ENCODE results near the gene ABCD1. TPM values are rescaled to one million over a fixed set of nuclear protein-coding genes. Genes with fewer than 3 reads are reported as not detected.
"Not testable (repeated sequence)": the region's sequence is repeated elsewhere in the genome, so short reads cannot be mapped to it uniquely, and the experiment has no call there.

The ABCD1 gene
- total RNA-seq, 5 donors from 2014 or later (not counting 1 experiment from before 2014, with no cell fraction given), result 6.9 to 10.7 (median 7.9) TPM

GRCh38 chrX:153697924-153698865, 26.5 kb upstream of the ABCD1 start:
- peaks cover 10 to 29% of the 10 kb centered on the region in 2 donors for H3K36me3 ChIP-seq (ENCODE audit: control insufficient read depth in 2 of 2, extremely low read depth in 1 of 2, insufficient read depth in 1 of 2, low read length in 1 of 2)
- no peak for DNase-seq
- H3K27me3 ChIP-seq (replicated peaks in 1 of 2; ENCODE audit: control insufficient read depth in 2 of 2, extremely low read depth in 1 of 2, insufficient read depth in 2 of 2, low read length in 1 of 2), result no peaks in the 10 kb centered on the region
- H3K4me3 ChIP-seq (ENCODE audit: control insufficient read depth in 1 of 2, extremely low read depth in 1 of 2, low read length in 1 of 2), result no peak overlapping the region
- CTCF ChIA-PET, result no interaction called here
- Mint-ChIP-seq H3K4me3 (no peak overlapping the region), H3K27me3 (peaks cover 0 to 9% of the 10 kb centered on the region in 2 donors), H3K4me1 (peaks cover 0 to 7% (median 0%) of the 10 kb centered on the region in 3 donors), H3K36me3 (peaks cover 12% of the 10 kb centered on the region), H3K9me3 (no peaks in the 10 kb centered on the region), H3K27ac (no peak overlapping the region)
- no peak overlapping the region for H3K27ac ChIP-seq (ENCODE audit: low read length)
- H3K9me3 ChIP-seq, result no peaks in the 10 kb centered on the region
- 100% methylated on average over 2 of the region's 16 CpGs for WGBS (ENCODE audit: insufficient coverage)
- POLR2A ChIA-PET, result no interaction called here
- ATAC-seq (replicated peaks in 1 of 4), result no peak
- H3K4me1 ChIP-seq (ENCODE audit: control insufficient read depth in 1 of 2, extremely low read depth in 1 of 2, insufficient read depth in 2 of 2, low read length in 2 of 2), result no peaks in the 10 kb centered on the region

GRCh38 chrX:153699210-153699783, 25.4 kb upstream of the ABCD1 start:
- POLR2A ChIA-PET; H3K4me1 Mint-ChIP-seq; ATAC-seq (replicated peaks in 1 of 4); H3K27ac ChIP-seq (ENCODE audit: low read length); DNase-seq; H3K9me3 ChIP-seq; H3K27me3 Mint-ChIP-seq; CTCF ChIA-PET; H3K27ac Mint-ChIP-seq; H3K4me1 ChIP-seq (ENCODE audit: control insufficient read depth in 1 of 2, extremely low read depth in 1 of 2, insufficient read depth in 2 of 2, low read length in 2 of 2); H3K4me3 Mint-ChIP-seq; H3K9me3 Mint-ChIP-seq; H3K4me3 ChIP-seq (ENCODE audit: control insufficient read depth in 1 of 2, extremely low read depth in 1 of 2, low read length in 1 of 2); H3K27me3 ChIP-seq (replicated peaks in 1 of 2; ENCODE audit: control insufficient read depth in 2 of 2, extremely low read depth in 1 of 2, insufficient read depth in 2 of 2, low read length in 1 of 2): not testable (repeated sequence)
- peaks cover 10 to 37% of the 10 kb centered on the region in 2 donors for H3K36me3 ChIP-seq (ENCODE audit: control insufficient read depth in 2 of 2, extremely low read depth in 1 of 2, insufficient read depth in 1 of 2, low read length in 1 of 2)
- peaks cover 12% of the 10 kb centered on the region for H3K36me3 Mint-ChIP-seq
- WGBS (ENCODE audit: insufficient coverage), result no CpG with 5 or more reads among the region's 16 CpGs

- DNase-seq; POLR2A ChIA-PET; H3K27me3 ChIP-seq (replicated peaks in 1 of 2; ENCODE audit: control insufficient read depth in 2 of 2, extremely low read depth in 1 of 2, insufficient read depth in 2 of 2, low read length in 1 of 2); H3K27ac Mint-ChIP-seq; H3K4me1 Mint-ChIP-seq; H3K9me3 Mint-ChIP-seq; H3K4me3 Mint-ChIP-seq; H3K27me3 Mint-ChIP-seq; H3K27ac ChIP-seq (ENCODE audit: low read length); H3K9me3 ChIP-seq; H3K4me1 ChIP-seq (ENCODE audit: control insufficient read depth in 1 of 2, extremely low read depth in 1 of 2, insufficient read depth in 2 of 2, low read length in 2 of 2); ATAC-seq (replicated peaks in 1 of 4); H3K4me3 ChIP-seq (ENCODE audit: control insufficient read depth in 1 of 2, extremely low read depth in 1 of 2, low read length in 1 of 2): not testable (repeated sequence)
- H3K36me3 Mint-ChIP-seq, result peaks cover 12% of the 10 kb centered on the region
- peaks cover 10 to 40% of the 10 kb centered on the region in 2 donors for H3K36me3 ChIP-seq (ENCODE audit: control insufficient read depth in 2 of 2, extremely low read depth in 1 of 2, insufficient read depth in 1 of 2, low read length in 1 of 2)
- CTCF ChIA-PET, result interaction anchor here in 1 of 2 donors (0.7 kb wide), 1 partner anchor 795 kb away, joined by 3 read pairs; no protein-coding TSS in a partner anchor
- WGBS (ENCODE audit: insufficient coverage), result 100% methylated on average over 4 of the region's 18 CpGs
Observed at GRCh38 chrX:153699784-153700371, 24.8 kb upstream of the ABCD1 start.

GRCh38 chrX:153700376-153700945, 24.2 kb upstream of the ABCD1 start:
- Mint-ChIP-seq H3K9me3 (no peaks in the 10 kb centered on the region), H3K4me3 (no peak overlapping the region), H3K36me3 (peaks cover 12% of the 10 kb centered on the region), H3K27me3 (peaks cover 0 to 9% of the 10 kb centered on the region in 2 donors), H3K4me1 (peaks cover 0 to 7% (median 0%) of the 10 kb centered on the region in 3 donors), H3K27ac (no peak overlapping the region)
- POLR2A ChIA-PET, result no interaction called here
- ATAC-seq (replicated peaks in 1 of 4) (no peak), DNase-seq (no peak)
- peaks cover 10 to 40% of the 10 kb centered on the region in 2 donors for H3K36me3 ChIP-seq (ENCODE audit: control insufficient read depth in 2 of 2, extremely low read depth in 1 of 2, insufficient read depth in 1 of 2, low read length in 1 of 2)
- no peak overlapping the region for H3K4me3 ChIP-seq (ENCODE audit: control insufficient read depth in 1 of 2, extremely low read depth in 1 of 2, low read length in 1 of 2)
- no peaks in the 10 kb centered on the region for H3K9me3 ChIP-seq
- WGBS (ENCODE audit: insufficient coverage), result no CpG with 5 or more reads among the region's 15 CpGs
- H3K27me3 ChIP-seq (replicated peaks in 1 of 2; ENCODE audit: control insufficient read depth in 2 of 2, extremely low read depth in 1 of 2, insufficient read depth in 2 of 2, low read length in 1 of 2), result no peaks in the 10 kb centered on the region
- H3K27ac ChIP-seq (ENCODE audit: low read length), result no peak overlapping the region
- H3K4me1 ChIP-seq (ENCODE audit: control insufficient read depth in 1 of 2, extremely low read depth in 1 of 2, insufficient read depth in 2 of 2, low read length in 2 of 2), result no peaks in the 10 kb centered on the region
- CTCF ChIA-PET, result interaction anchor here in 1 of 2 donors (0.7 kb wide), 1 partner anchor 795 kb away, joined by 3 read pairs; no protein-coding TSS in a partner anchor

GRCh38 chrX:153700967-153701366, 23.7 kb upstream of the ABCD1 start:
- Mint-ChIP-seq H3K9me3 (no peaks in the 10 kb centered on the region), H3K27me3 (peaks cover 0 to 9% of the 10 kb centered on the region in 2 donors), H3K4me1 (peaks cover 0 to 7% (median 0%) of the 10 kb centered on the region in 3 donors), H3K27ac (no peak overlapping the region), H3K4me3 (no peak overlapping the region), H3K36me3 (peaks cover 12% of the 10 kb centered on the region)
- no peak overlapping the region for H3K27ac ChIP-seq (ENCODE audit: low read length)
- no peaks in the 10 kb centered on the region for H3K4me1 ChIP-seq (ENCODE audit: control insufficient read depth in 1 of 2, extremely low read depth in 1 of 2, insufficient read depth in 2 of 2, low read length in 2 of 2)
- POLR2A ChIA-PET, result no interaction called here
- no peaks in the 10 kb centered on the region for H3K27me3 ChIP-seq (replicated peaks in 1 of 2; ENCODE audit: control insufficient read depth in 2 of 2, extremely low read depth in 1 of 2, insufficient read depth in 2 of 2, low read length in 1 of 2)
- H3K4me3 ChIP-seq (ENCODE audit: control insufficient read depth in 1 of 2, extremely low read depth in 1 of 2, low read length in 1 of 2), result no peak overlapping the region
- H3K36me3 ChIP-seq (ENCODE audit: control insufficient read depth in 2 of 2, extremely low read depth in 1 of 2, insufficient read depth in 1 of 2, low read length in 1 of 2), result peaks cover 10 to 40% of the 10 kb centered on the region in 2 donors
- no peaks in the 10 kb centered on the region for H3K9me3 ChIP-seq
- 100% methylated on average over 1 of the region's 6 CpGs for WGBS (ENCODE audit: insufficient coverage)
- DNase-seq (no peak), ATAC-seq (replicated peaks in 1 of 4) (no peak)
- CTCF ChIA-PET, result interaction anchor here in 1 of 2 donors (0.6 kb wide), 1 partner anchor 12 kb away, joined by 6 read pairs; no protein-coding TSS in a partner anchor

- ChIA-PET POLR2A (no interaction called here), CTCF (no interaction called here)
- Histone ChIP-seq H3K4me3 (ENCODE audit: control insufficient read depth in 1 of 2, extremely low read depth in 1 of 2, low read length in 1 of 2) (no peak overlapping the region), H3K27me3 (replicated peaks in 1 of 2; ENCODE audit: control insufficient read depth in 2 of 2, extremely low read depth in 1 of 2, insufficient read depth in 2 of 2, low read length in 1 of 2) (no peaks in the 10 kb centered on the region), H3K36me3 (ENCODE audit: control insufficient read depth in 2 of 2, extremely low read depth in 1 of 2, insufficient read depth in 1 of 2, low read length in 1 of 2) (peaks cover 10 to 40% of the 10 kb centered on the region in 2 donors), H3K27ac (ENCODE audit: low read length) (no peak overlapping the region), H3K9me3 (no peaks in the 10 kb centered on the region), H3K4me1 (ENCODE audit: control insufficient read depth in 1 of 2, extremely low read depth in 1 of 2, insufficient read depth in 2 of 2, low read length in 2 of 2) (no peaks in the 10 kb centered on the region)
- no peak overlapping the region for H3K27ac Mint-ChIP-seq
- H3K4me3 Mint-ChIP-seq, result no peak overlapping the region
- ATAC-seq (replicated peaks in 1 of 4) (no peak), DNase-seq (no peak)
- peaks cover 12% of the 10 kb centered on the region for H3K36me3 Mint-ChIP-seq
- peaks cover 0 to 7% (median 0%) of the 10 kb centered on the region in 3 donors for H3K4me1 Mint-ChIP-seq
- peaks cover 0 to 9% of the 10 kb centered on the region in 2 donors for H3K27me3 Mint-ChIP-seq
- H3K9me3 Mint-ChIP-seq, result no peaks in the 10 kb centered on the region
- WGBS (ENCODE audit: insufficient coverage), result 93% methylated on average over 5 of the region's 12 CpGs
Observed at GRCh38 chrX:153701706-153702105, 22.9 kb upstream of the ABCD1 start.
